ENCODE data around the gene SLC25A44. TPM values are rescaled to one million over a fixed set of nuclear protein-coding genes. Genes with fewer than 3 reads are reported as not detected.

SLC25A44 gene
- total RNA-seq, 2 donors from 2014 or later, result 21.3 to 30.3 TPM

GRCh38 chr1:156248323-156248683, 54.4 kb downstream of the SLC25A44 start:
- intact Hi-C loops (cut with DNase I, micrococcal nuclease), result no loop called here

DNA sequence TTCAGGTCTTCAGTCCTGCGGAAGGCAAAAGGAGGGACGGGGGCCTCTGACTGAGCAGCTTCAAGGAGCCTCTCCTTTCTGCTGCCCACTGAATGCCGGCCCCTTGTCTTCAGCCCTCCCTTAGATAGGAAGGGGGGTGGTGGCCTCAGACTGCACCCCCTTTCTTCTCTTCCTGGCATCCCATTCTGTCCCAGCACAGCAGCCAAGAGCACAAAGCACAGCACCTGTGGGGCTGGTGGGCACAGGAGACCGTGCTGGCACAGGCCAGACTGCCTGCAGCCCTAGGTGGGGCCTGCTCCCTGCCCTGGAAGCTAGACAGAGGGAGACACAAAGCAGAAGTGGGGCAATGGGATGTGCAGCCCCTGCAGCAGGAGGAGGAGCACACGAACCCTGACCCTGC, 55.7 kb downstream of the SLC25A44 start:
- ATAC-seq (no peak), DNase-seq (no peak)
- intact Hi-C loops (cut with DNase I, micrococcal nuclease), result no loop called here

More at GRCh38 chr1:156248323-156248683, 54.4 kb downstream of the SLC25A44 start:
- ATAC-seq (no peak), DNase-seq (no peak)

GRCh38 chr1:156251527-156251926, 57.6 kb downstream of the SLC25A44 start:
- DNase-seq, result no peak
- ATAC-seq, result no peak
- intact Hi-C loops (cut with DNase I, micrococcal nuclease), result no loop called here

DNA sequence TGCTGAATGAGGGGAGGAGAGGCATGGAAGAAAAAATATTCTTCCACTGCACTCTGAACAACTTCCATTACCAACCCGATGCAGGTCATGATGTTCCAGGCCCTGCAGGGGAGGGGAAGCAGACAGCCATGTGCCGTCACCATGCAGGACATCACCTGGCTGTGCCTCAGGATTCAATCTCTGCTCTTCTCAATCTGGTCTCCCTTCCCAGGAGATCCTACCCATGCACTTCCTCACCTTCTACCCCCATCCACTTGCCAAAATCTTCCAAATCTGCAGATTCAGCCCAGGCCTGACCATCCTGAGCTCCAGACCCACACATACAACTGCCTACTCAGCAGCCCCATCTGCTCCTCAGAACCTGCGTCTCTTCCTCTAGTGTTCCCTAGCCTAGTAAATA, 59.7 kb downstream of the SLC25A44 start:
- ATAC-seq, result no peak
- no peak for DNase-seq
- intact Hi-C loops (cut with DNase I, micrococcal nuclease), result no loop called here

GRCh38 chr1:156257711-156258110, 63.8 kb downstream of the SLC25A44 start:
- ATAC-seq, result no peak
- intact Hi-C loops (cut with DNase I, micrococcal nuclease), result no loop called here
- no peak for DNase-seq

DNA sequence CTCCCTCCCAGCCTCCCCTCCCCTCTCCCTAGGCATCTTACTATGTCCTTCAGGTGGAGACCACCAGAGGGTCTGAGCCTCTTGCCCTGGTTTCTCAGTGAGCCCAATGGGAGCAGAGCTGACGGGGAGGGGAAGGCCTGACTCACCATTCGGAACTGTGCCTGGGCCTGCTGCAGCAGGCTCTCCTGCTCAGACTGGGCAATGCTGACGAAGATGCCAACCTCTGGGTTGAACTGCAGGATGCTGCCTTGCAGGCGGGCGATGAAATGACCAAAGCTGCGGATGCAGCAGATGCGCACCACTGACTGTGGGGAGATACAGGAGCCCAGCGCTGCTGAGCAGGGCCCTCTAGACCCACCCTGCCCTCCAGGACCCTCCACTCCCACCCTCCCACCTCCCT, 65.0 kb downstream of the SLC25A44 start:
- DNase-seq, result no peak
- no peak for ATAC-seq
- intact Hi-C loops (cut with DNase I, micrococcal nuclease), result no loop called here

DNA sequence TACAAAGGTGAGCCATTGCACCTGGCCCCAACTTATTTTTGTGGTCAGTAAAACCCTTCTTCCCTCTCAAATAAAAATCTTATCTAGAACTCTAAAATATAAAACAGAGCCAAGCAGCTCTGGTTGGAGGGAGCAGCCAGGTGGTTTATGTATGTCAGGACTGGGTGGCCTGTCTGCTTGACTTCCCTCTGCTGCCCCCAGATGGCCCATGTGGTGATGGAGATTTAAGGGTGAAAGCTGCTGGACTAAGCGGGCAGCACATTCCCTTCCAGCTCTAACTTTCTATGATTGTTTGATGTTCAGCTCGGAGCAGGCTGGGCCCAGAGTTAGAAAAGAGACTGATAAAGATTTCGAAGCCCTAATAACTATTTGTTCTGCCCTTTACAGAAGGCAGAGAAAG, 65.9 kb downstream of the SLC25A44 start:
- no peak for DNase-seq

GRCh38 chr1:156260896-156261295, 67.0 kb downstream of the SLC25A44 start:
- ATAC-seq (no peak), DNase-seq (no peak)
- intact Hi-C loops (cut with DNase I, micrococcal nuclease), result no loop called here

More for the DNA sequence above, 65.9 kb downstream of the SLC25A44 start:
- intact Hi-C loops (cut with DNase I, micrococcal nuclease), result no loop called here
- ATAC-seq, result no peak

Other genes starting within 250 kb of the SLC25A44 start
- gene ARHGEF2, start 215.6 kb upstream of the SLC25A44 start, total RNA-seq, result 100 to 1,000 TPM in 1 of 2 donors, 10 to 100 TPM in 1; 99.3 to 103 TPM
- gene SSR2, start 173.2 kb upstream of the SLC25A44 start, total RNA-seq, result 100 to 1,000 TPM; 180 TPM
- 10 to 100 TPM; 21.7 to 26.7 TPM for gene UBQLN4, start 140.3 kb upstream of the SLC25A44 start, total RNA-seq
- 10 to 100 TPM; 70.6 to 72.7 TPM for gene LAMTOR2, start 139.3 kb upstream of the SLC25A44 start, total RNA-seq
- gene RAB25, start 132.9 kb upstream of the SLC25A44 start, total RNA-seq, result 100 to 1,000 TPM; 203 to 231 TPM
- gene MEX3A, start 111.6 kb upstream of the SLC25A44 start, total RNA-seq, result 1 to 10 TPM in 1 of 2 donors, under 1 TPM in 1; 0.78 to 1.1 TPM
- gene LMNA, start 79.4 kb upstream of the SLC25A44 start, total RNA-seq, result 100 to 1,000 TPM; 335 to 478 TPM
- 1 to 10 TPM; 3.5 to 6.5 TPM for gene SEMA4A, start 40.5 kb upstream of the SLC25A44 start, total RNA-seq
- gene PMF1, start 18.9 kb downstream of the SLC25A44 start, total RNA-seq, result 10 to 100 TPM; 39.3 to 40.3 TPM
- gene BGLAP, start 48.1 kb downstream of the SLC25A44 start, total RNA-seq, result 1 to 10 TPM; 1.1 to 1.2 TPM
- 1 to 10 TPM; 1.8 to 3.0 TPM for gene PAQR6, start 54.0 kb downstream of the SLC25A44 start, total RNA-seq
- gene SMG5, start 88.7 kb downstream of the SLC25A44 start, total RNA-seq, result 10 to 100 TPM; 65.3 to 73.9 TPM
- gene TMEM79, start 90.2 kb downstream of the SLC25A44 start, total RNA-seq, result 1 to 10 TPM; 3.9 to 4.0 TPM
- 10 to 100 TPM; 43.8 to 50.3 TPM for gene GLMP, start 101.6 kb downstream of the SLC25A44 start, total RNA-seq
- not detected for gene VHLL, start 105.2 kb downstream of the SLC25A44 start, total RNA-seq
- gene CCT3, start 144.2 kb downstream of the SLC25A44 start, total RNA-seq, result 100 to 1,000 TPM; 116 to 119 TPM
- gene TSACC, start 144.4 kb downstream of the SLC25A44 start, total RNA-seq, result not detected
- gene RHBG, start 175.1 kb downstream of the SLC25A44 start, total RNA-seq, result not detected